ENCODE measurements around the gene SSTR5.

GRCh38 chr16:1094601-1095449, 22.3 kb downstream of the SSTR5 start:
- TF ChIP-seq EZH2 (IDR thresholded peaks at IDR 0.05) (no peak), POLR2AphosphoS5 (IDR thresholded peaks at IDR 0.05; ENCODE audit: borderline replicate concordance, low read depth, low read length) (no peak), FOXP2 (optimal IDR thresholded peaks at IDR 0.05; ENCODE audit: control extremely low read depth, extremely low read length, insufficient read depth) (no peak)

All from SK-N-MC (cell line).